Natural killer cell (primary cell): ENCODE results near the gene INPP4B. TPM values are rescaled to one million over a fixed set of nuclear protein-coding genes. Genes with fewer than 3 reads are reported as not detected.

ENCODE experiments used
- ATAC-seq, 3 donors: fragments of 150-1000 bp in 2 of 3; fragments of 200-7000 bp in 1 of 3; cut with Tn5 transposase; 1 replicate in 1 of 3; 2 replicates in 2 of 3; pipeline ENCODE4 v1.10.0; 2021; ENCODE audit warnings: mild to moderate bottlenecking in 2 of 3, moderate library complexity in 2 of 3
- DNase-seq, 2 donors: peaks; one replicate each; pipeline versions ENCODE4 v3.0.0 to v3.0.0-alpha.2; 2013 to 2021; ENCODE audit warnings: mixed read lengths in 1 of 2
- H3K27ac ChIP-seq: one replicate; pipeline ENCODE4 v1.5.1; 2013; ENCODE audit warnings: mild to moderate bottlenecking, low read length
- H3K27me3 ChIP-seq: one replicate; pipeline ENCODE4 v1.6.1; 2013; ENCODE audit warnings: low read length; ENCODE audit not compliant: control insufficient read depth, insufficient read depth
- H3K36me3 ChIP-seq: one replicate; pipeline ENCODE4 v1.6.1; 2013; ENCODE audit warnings: low read length; ENCODE audit not compliant: control insufficient read depth, insufficient read depth
- H3K4me1 ChIP-seq: one replicate; pipeline ENCODE4 v1.6.1; 2013; ENCODE audit warnings: low read length; ENCODE audit not compliant: control insufficient read depth, insufficient read depth
- H3K4me3 ChIP-seq: one replicate; pipeline ENCODE4 v1.5.1; 2013; ENCODE audit warnings: low read length
- H3K9me3 ChIP-seq: one replicate; pipeline ENCODE4 v1.6.1; 2013; ENCODE audit warnings: low read length; ENCODE audit not compliant: control insufficient read depth, insufficient read depth
- H3K27ac Mint-ChIP-seq, 2 donors: one replicate each; pipeline ENCODE4 v1.8.0; 2022; ENCODE audit warnings: mild to moderate bottlenecking in 2 of 2, mixed read lengths in 2 of 2, moderate library complexity in 1 of 2
- H3K27me3 Mint-ChIP-seq, 2 donors: one replicate each; pipeline ENCODE4 v1.8.0; 2022; ENCODE audit warnings: low read depth in 2 of 2, mixed read lengths in 2 of 2
- H3K36me3 Mint-ChIP-seq: one replicate; pipeline ENCODE4 v1.8.0; 2022; ENCODE audit warnings: mixed read lengths
- H3K4me1 Mint-ChIP-seq, 2 donors: one replicate each; pipeline ENCODE4 v1.8.0; 2022; ENCODE audit warnings: mixed read lengths in 2 of 2
- H3K4me3 Mint-ChIP-seq: one replicate; pipeline ENCODE4 v1.8.0; 2022; ENCODE audit warnings: mild to moderate bottlenecking, moderate library complexity, mixed read lengths
- H3K9me3 Mint-ChIP-seq, 2 donors: one replicate each; pipeline ENCODE4 v1.8.0; 2022; ENCODE audit warnings: mixed read lengths in 2 of 2
- WGBS: methylation state at CpG from one replicate; pipeline ENCODE4 v1.1.7; 2013; ENCODE audit warnings: missing lambda C conversion rate; ENCODE audit not compliant: insufficient coverage; 5-methylcytosine and 5-hydroxymethylcytosine counted together
- intact Hi-C: fragments of 100-400 bp; cut with micrococcal nuclease; formaldehyde crosslinking; loops from one replicate; pipeline ENCODE4 v1.14.2; 2022
- total RNA-seq, 4 donors: library from RNA; stranded (reverse); fragments of 120-200 nt in 1 of 4; gene quantifications; one replicate each; pipeline versions ENCODE4 v1.2.3 to v1.2.4, GENCODE V29; 2013 to 2022
- TF ChIP-seq, protein P1 (sequence below): fragments of 200-600 bp; IDR thresholded peaks from one replicate; pipeline ENCODE4 v1.8.0; 2022; ENCODE audit warnings: antibody characterized with exemption

Gene INPP4B
- total RNA-seq, 3 donors from 2014 or later (not counting 1 experiment from before 2014, with no cell fraction given) = 2.4 to 6.2 (median 4.5) TPM

DNA sequence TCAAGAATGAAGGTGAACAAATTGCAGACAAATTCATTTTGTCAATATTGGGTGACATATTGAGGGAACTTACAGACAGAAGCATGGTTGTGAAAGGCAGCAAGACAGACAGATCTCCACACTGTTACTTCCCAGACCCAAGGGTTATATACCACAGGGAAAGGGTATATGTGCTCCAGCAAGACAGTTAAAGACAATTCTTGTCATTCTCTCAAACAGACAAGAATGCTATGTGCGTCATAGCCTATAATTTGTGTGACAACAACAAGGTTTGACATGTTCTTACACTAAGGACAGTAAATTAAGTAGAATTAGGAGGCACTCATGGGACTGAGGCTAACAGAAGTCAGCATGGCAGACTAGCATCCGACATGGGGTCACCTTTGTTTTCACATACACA, 214.3 kb downstream of the INPP4B start:
- no peak overlapping the region for H3K27ac ChIP-seq
- ATAC-seq = no peak
- WGBS = 86% methylated on average over 2 of the region's 2 CpGs

DNA sequence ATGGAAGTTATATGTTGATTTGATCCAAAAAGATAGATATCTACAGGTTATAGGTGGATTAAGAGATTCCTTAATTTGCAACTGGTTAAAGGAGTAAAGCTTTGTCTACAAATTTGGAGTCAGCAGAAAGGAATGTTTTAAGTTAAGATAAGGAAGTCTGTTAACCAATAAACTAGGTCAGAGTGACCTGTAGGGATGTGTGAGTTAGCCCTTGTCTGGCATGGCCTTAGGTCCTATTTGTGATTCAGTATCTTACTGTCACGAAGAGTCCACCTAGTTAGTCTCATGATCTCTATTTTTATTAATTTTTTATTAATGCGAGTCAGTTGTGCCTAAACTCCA, 230.8 kb downstream of the INPP4B start:
- no peaks in the 10 kb centered on the region for H3K27me3 Mint-ChIP-seq
- no peak overlapping the region for H3K4me3 Mint-ChIP-seq
- H3K27me3 ChIP-seq = no peaks in the 10 kb centered on the region
- H3K36me3 ChIP-seq = no peaks in the 10 kb centered on the region
- H3K4me1 ChIP-seq = no peaks in the 10 kb centered on the region
- intact Hi-C loops = no loop called here
- DNase-seq (no peak), ATAC-seq (no peak)
- peaks cover 6 to 11% of the 10 kb centered on the region in 2 donors for H3K9me3 Mint-ChIP-seq
- no peaks in the 10 kb centered on the region for H3K4me1 Mint-ChIP-seq
- no peaks in the 10 kb centered on the region for H3K9me3 ChIP-seq
- no peaks in the 10 kb centered on the region for H3K36me3 Mint-ChIP-seq
- no peak overlapping the region for H3K27ac Mint-ChIP-seq
- no peak overlapping the region for H3K4me3 ChIP-seq
- WGBS = 100% methylated on average over 1 of the region's 2 CpGs
- H3K27ac ChIP-seq = no peak overlapping the region
- TF ChIP-seq, protein P1, sequence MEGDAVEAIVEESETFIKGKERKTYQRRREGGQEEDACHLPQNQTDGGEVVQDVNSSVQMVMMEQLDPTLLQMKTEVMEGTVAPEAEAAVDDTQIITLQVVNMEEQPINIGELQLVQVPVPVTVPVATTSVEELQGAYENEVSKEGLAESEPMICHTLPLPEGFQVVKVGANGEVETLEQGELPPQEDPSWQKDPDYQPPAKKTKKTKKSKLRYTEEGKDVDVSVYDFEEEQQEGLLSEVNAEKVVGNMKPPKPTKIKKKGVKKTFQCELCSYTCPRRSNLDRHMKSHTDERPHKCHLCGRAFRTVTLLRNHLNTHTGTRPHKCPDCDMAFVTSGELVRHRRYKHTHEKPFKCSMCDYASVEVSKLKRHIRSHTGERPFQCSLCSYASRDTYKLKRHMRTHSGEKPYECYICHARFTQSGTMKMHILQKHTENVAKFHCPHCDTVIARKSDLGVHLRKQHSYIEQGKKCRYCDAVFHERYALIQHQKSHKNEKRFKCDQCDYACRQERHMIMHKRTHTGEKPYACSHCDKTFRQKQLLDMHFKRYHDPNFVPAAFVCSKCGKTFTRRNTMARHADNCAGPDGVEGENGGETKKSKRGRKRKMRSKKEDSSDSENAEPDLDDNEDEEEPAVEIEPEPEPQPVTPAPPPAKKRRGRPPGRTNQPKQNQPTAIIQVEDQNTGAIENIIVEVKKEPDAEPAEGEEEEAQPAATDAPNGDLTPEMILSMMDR = no peak

More for the DNA sequence above, 214.3 kb downstream of the INPP4B start:
- Histone ChIP-seq H3K9me3 (no peaks in the 10 kb centered on the region), H3K36me3 (no peaks in the 10 kb centered on the region), H3K4me3 (no peak overlapping the region), H3K27me3 (no peaks in the 10 kb centered on the region), H3K4me1 (no peaks in the 10 kb centered on the region)
- Mint-ChIP-seq H3K9me3 (peaks cover 9 to 12% of the 10 kb centered on the region in 2 donors), H3K4me3 (no peak overlapping the region), H3K4me1 (no peaks in the 10 kb centered on the region), H3K27me3 (no peaks in the 10 kb centered on the region), H3K36me3 (no peaks in the 10 kb centered on the region), H3K27ac (no peak overlapping the region)
- DNase-seq = no peak
- TF ChIP-seq, protein P1 = no peak
- intact Hi-C loops = no loop called here

DNA sequence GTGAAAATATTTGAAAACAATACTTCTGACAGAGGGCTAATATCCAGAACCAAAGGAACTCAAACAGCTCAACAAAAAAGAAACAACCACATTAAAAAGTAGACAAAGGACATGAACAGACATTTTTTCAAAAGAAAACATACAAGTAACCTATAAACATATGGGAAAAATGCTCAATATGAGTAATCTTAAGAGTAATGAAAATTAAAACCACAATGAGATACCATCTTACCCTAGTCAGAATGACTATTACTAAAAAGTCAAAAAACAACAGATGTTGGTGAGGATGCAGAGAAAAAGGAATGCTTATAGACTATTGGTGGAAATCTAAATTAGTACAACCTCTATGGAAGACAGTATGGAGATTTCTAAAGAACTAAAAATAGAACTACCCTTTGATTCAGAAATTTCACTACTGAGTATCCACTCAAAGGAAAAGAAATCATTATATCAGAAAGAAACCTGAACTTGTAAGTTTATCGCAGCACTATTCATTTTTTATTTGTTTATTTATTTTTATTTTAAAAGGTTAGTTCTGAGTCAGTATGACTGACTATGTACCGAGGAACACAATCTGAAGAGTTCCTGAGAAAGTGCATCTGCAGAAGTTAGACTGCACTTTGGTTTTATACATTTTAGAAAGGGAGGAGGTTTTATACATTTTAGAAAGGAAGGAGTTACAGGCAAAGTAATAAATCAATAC, 231.3 kb downstream of the INPP4B start:
- H3K27ac ChIP-seq = no peak overlapping the region
- TF ChIP-seq, protein P1 = no peak
- H3K36me3 ChIP-seq = no peaks in the 10 kb centered on the region
- H3K4me3 Mint-ChIP-seq = no peak overlapping the region
- H3K36me3 Mint-ChIP-seq = no peaks in the 10 kb centered on the region
- no peaks in the 10 kb centered on the region for H3K27me3 Mint-ChIP-seq
- H3K4me3 ChIP-seq = no peak overlapping the region
- no peak overlapping the region for H3K27ac Mint-ChIP-seq
- H3K9me3 Mint-ChIP-seq = peaks cover 6 to 11% of the 10 kb centered on the region in 2 donors
- DNase-seq (no peak), ATAC-seq (no peak)
- 92% methylated on average over 1 of the region's 2 CpGs for WGBS
- no peaks in the 10 kb centered on the region for H3K9me3 ChIP-seq
- H3K27me3 ChIP-seq = no peaks in the 10 kb centered on the region
- no peaks in the 10 kb centered on the region for H3K4me1 Mint-ChIP-seq
- H3K4me1 ChIP-seq = no peaks in the 10 kb centered on the region
- intact Hi-C loops = no loop called here

DNA sequence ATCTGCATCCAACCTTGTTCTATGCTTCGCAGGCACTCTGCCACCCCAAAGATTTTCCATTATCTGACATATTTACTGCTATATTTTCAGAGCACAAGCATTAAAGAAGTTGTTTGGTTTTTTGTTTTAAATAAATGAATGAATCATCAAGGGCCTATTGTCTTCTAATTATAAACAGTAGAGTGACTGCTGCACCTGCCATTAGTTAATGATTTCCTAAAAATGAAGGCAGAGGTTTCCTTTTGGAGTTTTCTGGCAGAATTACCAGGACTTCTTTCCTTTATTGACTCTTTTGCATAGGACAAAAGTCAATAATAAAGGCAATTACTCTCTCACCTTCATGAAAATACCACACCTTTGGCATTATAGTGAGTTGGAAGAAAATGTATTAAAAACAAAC, 238.1 kb downstream of the INPP4B start:
- intact Hi-C loops = no loop called here
- H3K27me3 ChIP-seq = no peaks in the 10 kb centered on the region
- TF ChIP-seq, protein P1 = no peak
- H3K9me3 ChIP-seq = no peaks in the 10 kb centered on the region
- Mint-ChIP-seq H3K4me1 (no peaks in the 10 kb centered on the region), H3K9me3 (peaks cover 11% of the 10 kb centered on the region in 2 donors), H3K27me3 (no peaks in the 10 kb centered on the region), H3K4me3 (no peak overlapping the region), H3K36me3 (no peaks in the 10 kb centered on the region), H3K27ac (no peak overlapping the region)
- no peak overlapping the region for H3K4me3 ChIP-seq
- H3K4me1 ChIP-seq = no peaks in the 10 kb centered on the region
- DNase-seq = no peak
- WGBS = no CpG with 5 or more reads among the region's 1 CpG
- H3K36me3 ChIP-seq = no peaks in the 10 kb centered on the region
- no peak overlapping the region for H3K27ac ChIP-seq
- ATAC-seq = no peak
